ENCODE results near the gene RIC3. TPM values are rescaled to one million over a fixed set of nuclear protein-coding genes. Genes with fewer than 3 reads are reported as not detected.

RIC3 gene
- total RNA-seq, 1 experiment from 2014 or later = not detected

DNA sequence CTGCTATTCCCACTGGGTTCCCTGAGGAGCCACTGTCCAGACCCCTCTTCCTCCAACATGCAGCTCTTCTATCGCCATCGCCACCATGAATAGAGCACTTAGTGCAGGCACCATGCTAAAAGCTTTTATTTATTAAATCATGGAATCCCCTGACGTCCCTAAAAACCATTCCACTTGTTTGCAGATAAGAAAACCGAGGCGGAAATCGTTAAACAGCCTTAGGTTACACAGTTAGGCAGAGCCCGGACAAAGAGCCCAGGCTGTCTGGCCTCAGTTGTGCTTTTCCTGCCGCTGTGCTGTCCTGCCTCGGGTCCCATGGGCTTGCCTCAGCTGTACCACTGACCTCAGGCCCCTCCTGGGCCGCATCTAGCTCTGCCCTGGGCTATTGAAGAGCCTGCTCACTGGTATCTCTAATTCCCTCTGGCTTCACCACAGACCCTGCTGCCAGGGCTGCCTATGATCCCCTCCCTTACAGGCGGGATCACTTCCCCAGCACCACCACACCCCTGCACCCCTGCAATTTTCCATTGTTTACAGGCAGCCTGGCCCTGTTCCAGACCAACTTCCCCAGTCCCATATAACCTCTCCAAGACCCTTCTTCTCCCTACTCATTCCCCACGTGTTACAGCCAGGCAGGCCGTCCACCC lies 100.8 kb downstream of the RIC3 start:
- TF ChIP-seq, protein P1, sequence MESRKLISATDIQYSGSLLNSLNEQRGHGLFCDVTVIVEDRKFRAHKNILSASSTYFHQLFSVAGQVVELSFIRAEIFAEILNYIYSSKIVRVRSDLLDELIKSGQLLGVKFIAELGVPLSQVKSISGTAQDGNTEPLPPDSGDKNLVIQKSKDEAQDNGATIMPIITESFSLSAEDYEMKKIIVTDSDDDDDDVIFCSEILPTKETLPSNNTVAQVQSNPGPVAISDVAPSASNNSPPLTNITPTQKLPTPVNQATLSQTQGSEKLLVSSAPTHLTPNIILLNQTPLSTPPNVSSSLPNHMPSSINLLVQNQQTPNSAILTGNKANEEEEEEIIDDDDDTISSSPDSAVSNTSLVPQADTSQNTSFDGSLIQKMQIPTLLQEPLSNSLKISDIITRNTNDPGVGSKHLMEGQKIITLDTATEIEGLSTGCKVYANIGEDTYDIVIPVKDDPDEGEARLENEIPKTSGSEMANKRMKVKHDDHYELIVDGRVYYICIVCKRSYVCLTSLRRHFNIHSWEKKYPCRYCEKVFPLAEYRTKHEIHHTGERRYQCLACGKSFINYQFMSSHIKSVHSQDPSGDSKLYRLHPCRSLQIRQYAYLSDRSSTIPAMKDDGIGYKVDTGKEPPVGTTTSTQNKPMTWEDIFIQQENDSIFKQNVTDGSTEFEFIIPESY (IDR thresholded peaks at IDR 0.05; ENCODE audit: extremely low read depth, insufficient replicate concordance, low read length) = no peak
- TF ChIP-seq YY1 (IDR thresholded peaks at IDR 0.05; ENCODE audit: extremely low read depth, insufficient replicate concordance, low read depth, low read length) = no peak
- no peak for TF ChIP-seq SIN3A (IDR thresholded peaks at IDR 0.05; ENCODE audit: low read depth)
- TF ChIP-seq, protein P2, sequence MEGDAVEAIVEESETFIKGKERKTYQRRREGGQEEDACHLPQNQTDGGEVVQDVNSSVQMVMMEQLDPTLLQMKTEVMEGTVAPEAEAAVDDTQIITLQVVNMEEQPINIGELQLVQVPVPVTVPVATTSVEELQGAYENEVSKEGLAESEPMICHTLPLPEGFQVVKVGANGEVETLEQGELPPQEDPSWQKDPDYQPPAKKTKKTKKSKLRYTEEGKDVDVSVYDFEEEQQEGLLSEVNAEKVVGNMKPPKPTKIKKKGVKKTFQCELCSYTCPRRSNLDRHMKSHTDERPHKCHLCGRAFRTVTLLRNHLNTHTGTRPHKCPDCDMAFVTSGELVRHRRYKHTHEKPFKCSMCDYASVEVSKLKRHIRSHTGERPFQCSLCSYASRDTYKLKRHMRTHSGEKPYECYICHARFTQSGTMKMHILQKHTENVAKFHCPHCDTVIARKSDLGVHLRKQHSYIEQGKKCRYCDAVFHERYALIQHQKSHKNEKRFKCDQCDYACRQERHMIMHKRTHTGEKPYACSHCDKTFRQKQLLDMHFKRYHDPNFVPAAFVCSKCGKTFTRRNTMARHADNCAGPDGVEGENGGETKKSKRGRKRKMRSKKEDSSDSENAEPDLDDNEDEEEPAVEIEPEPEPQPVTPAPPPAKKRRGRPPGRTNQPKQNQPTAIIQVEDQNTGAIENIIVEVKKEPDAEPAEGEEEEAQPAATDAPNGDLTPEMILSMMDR (IDR thresholded peaks at IDR 0.05 in 2 of 3, conservative IDR thresholded peaks at IDR 0.05 in 1 of 3; ENCODE audit: borderline replicate concordance in 1 of 3, insufficient read depth in 1 of 3, low read depth in 2 of 3, low read length in 2 of 3) = no peak
- no peak for TF ChIP-seq RAD21 (IDR thresholded peaks at IDR 0.05; ENCODE audit: low read depth)
- no peak for TF ChIP-seq CEBPB (IDR thresholded peaks at IDR 0.05; ENCODE audit: low read depth)
- no peak for TF ChIP-seq JUND (IDR thresholded peaks at IDR 0.05)
- no peak for TF ChIP-seq CBX3 (IDR thresholded peaks at IDR 0.05; ENCODE audit: low read depth)
- no peak for TF ChIP-seq EZH2phosphoT487 (IDR thresholded peaks at IDR 0.05; ENCODE audit: borderline replicate concordance)
- TF ChIP-seq SRF (IDR thresholded peaks at IDR 0.05; ENCODE audit: low read depth) = no peak
- TF ChIP-seq, protein P3, sequence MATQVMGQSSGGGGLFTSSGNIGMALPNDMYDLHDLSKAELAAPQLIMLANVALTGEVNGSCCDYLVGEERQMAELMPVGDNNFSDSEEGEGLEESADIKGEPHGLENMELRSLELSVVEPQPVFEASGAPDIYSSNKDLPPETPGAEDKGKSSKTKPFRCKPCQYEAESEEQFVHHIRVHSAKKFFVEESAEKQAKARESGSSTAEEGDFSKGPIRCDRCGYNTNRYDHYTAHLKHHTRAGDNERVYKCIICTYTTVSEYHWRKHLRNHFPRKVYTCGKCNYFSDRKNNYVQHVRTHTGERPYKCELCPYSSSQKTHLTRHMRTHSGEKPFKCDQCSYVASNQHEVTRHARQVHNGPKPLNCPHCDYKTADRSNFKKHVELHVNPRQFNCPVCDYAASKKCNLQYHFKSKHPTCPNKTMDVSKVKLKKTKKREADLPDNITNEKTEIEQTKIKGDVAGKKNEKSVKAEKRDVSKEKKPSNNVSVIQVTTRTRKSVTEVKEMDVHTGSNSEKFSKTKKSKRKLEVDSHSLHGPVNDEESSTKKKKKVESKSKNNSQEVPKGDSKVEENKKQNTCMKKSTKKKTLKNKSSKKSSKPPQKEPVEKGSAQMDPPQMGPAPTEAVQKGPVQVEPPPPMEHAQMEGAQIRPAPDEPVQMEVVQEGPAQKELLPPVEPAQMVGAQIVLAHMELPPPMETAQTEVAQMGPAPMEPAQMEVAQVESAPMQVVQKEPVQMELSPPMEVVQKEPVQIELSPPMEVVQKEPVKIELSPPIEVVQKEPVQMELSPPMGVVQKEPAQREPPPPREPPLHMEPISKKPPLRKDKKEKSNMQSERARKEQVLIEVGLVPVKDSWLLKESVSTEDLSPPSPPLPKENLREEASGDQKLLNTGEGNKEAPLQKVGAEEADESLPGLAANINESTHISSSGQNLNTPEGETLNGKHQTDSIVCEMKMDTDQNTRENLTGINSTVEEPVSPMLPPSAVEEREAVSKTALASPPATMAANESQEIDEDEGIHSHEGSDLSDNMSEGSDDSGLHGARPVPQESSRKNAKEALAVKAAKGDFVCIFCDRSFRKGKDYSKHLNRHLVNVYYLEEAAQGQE (IDR thresholded peaks at IDR 0.05; ENCODE audit: low read depth) = no peak
- no peak for TF ChIP-seq POLR2AphosphoS5 (IDR thresholded peaks at IDR 0.05; ENCODE audit: low read depth, low read length)
- no peak for TF ChIP-seq POLR2A (IDR thresholded peaks at IDR 0.05; ENCODE audit: borderline replicate concordance, extremely low read depth, insufficient read depth, insufficient read length)
- TF ChIP-seq ZFX (IDR thresholded peaks at IDR 0.05) = no peak
- TF ChIP-seq EZH2 (IDR thresholded peaks at IDR 0.05) = no peak
- no peak for TF ChIP-seq EGR1 (IDR thresholded peaks at IDR 0.05; ENCODE audit: low read depth)
- TF ChIP-seq TCF7L2 (IDR thresholded peaks at IDR 0.05; ENCODE audit: borderline replicate concordance, extremely low read depth, insufficient read depth, insufficient read length) = no peak
- TF ChIP-seq ZNF274 (IDR thresholded peaks at IDR 0.05; ENCODE audit: low read depth, low read length) = no peak
- TF ChIP-seq, protein P4, sequence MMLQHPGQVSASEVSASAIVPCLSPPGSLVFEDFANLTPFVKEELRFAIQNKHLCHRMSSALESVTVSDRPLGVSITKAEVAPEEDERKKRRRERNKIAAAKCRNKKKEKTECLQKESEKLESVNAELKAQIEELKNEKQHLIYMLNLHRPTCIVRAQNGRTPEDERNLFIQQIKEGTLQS (IDR thresholded peaks at IDR 0.05) = no peak
- ChIA-PET RAD21 (ENCODE audit: low non-redundant PET in 1 of 2, low total read pairs in 2 of 2, uncharacterized antibody in 2 of 2, unreplicated experiment in 2 of 2) (no interaction called here), CTCF (interaction anchor here (1.7 kb wide), 1 partner anchor 62 kb away, joined by 7 read pairs; no protein-coding TSS in a partner anchor), POLR2A (no interaction called here)
- Histone ChIP-seq H3K27me3 (ENCODE audit: insufficient read depth, low read length) (no peaks in the 10 kb centered on the region), H4K20me1 (ENCODE audit: insufficient read depth) (no peaks in the 10 kb centered on the region), H3K9me3 (ENCODE audit: control insufficient read depth in 1 of 2, insufficient read depth in 1 of 2, low read depth in 1 of 2, low read length in 2 of 2) (no peaks in the 10 kb centered on the region), H3K27ac (ENCODE audit: low read depth, low read length) (no peak overlapping the region; the same call in 1 of the 2 replicates), H3K36me3 (ENCODE audit: control insufficient read depth in 1 of 2, insufficient read depth in 2 of 2, low read length in 2 of 2) (no peaks in the 10 kb centered on the region), H3K4me3 (replicated peaks in 1 of 2; ENCODE audit: low read depth in 1 of 2, low read length in 2 of 2) (no peak overlapping the region), H3K4me1 (ENCODE audit: control insufficient read depth in 1 of 2, insufficient read depth in 2 of 2, low read length in 2 of 2) (peaks cover 14 to 15% of the 10 kb centered on the region in 2 experiments), H3K9me2 (ENCODE audit: insufficient read depth) (no peaks in the 10 kb centered on the region), H3K79me2 (ENCODE audit: insufficient read depth, low read length) (no peaks in the 10 kb centered on the region), H2AFZ (ENCODE audit: low read depth, low read length, poor library complexity, severe bottlenecking) (peak overlapping the region; percentile 42), H3K9ac (ENCODE audit: low read length) (no peak overlapping the region), H3K4me2 (ENCODE audit: low read length) (peak overlapping the region; percentile 55)
- no TSS peak for BruUV-seq (replicated peaks)
- ATAC-seq (no peak), DNase-seq (ENCODE audit: low read depth, low spot score) (no peak)
- intact Hi-C loops (cut with micrococcal nuclease) = no loop called here
